HEK293T (cell line): ENCODE measurements around the gene SETSIP.
"Not testable (repeated sequence)": the region's sequence is repeated elsewhere in the genome, so short reads cannot be mapped to it uniquely, and the experiment has no call there.

Experiments
- CTCF ChIA-PET: fragments of 350-600 bp; formaldehyde crosslinking; extraction: SDS; loops from one replicate; lab custom pipeline; 2021; ENCODE audit warnings: antibody characterized with exemption, inconsistent platforms; lab: Yijun Ruan, JAX
- POLR2A ChIA-PET: fragments of 350-600 bp; formaldehyde crosslinking; extraction: SDS; loops from one replicate; lab custom pipeline; 2020; ENCODE audit warnings: antibody characterized with exemption, inconsistent platforms; lab: Yijun Ruan, JAX
- DNase-seq: peaks from one replicate; pipeline ENCODE4 v3.0.0; 2012; ENCODE audit warnings: mixed read lengths; ENCODE audit errors: extremely low spot score
- ARNT ChIP-seq: fragments of 450-650 bp; IDR thresholded peaks from 2 replicates; pipeline ENCODE4 v1.6.1; 2017; ENCODE audit warnings: mild to moderate bottlenecking
- BHLHE40 ChIP-seq: fragments of 450-650 bp; IDR thresholded peaks from 2 replicates; pipeline ENCODE4 v1.6.1; 2016; ENCODE audit warnings: mild to moderate bottlenecking, moderate library complexity, borderline replicate concordance
- CTBP1 ChIP-seq: fragments of 450-650 bp; IDR thresholded peaks from 2 replicates; pipeline ENCODE4 v1.6.1; 2016; ENCODE audit warnings: borderline replicate concordance
- ELF4 ChIP-seq: fragments of 450-650 bp; IDR thresholded peaks from 2 replicates; pipeline ENCODE4 v1.6.1; 2017; ENCODE audit warnings: antibody characterized with exemption
- FOXA1 ChIP-seq: fragments of 450-650 bp; IDR thresholded peaks from 2 replicates; pipeline ENCODE4 v1.6.1; 2016; ENCODE audit warnings: mild to moderate bottlenecking
- FOXK2 ChIP-seq: fragments of 450-650 bp; IDR thresholded peaks from 2 replicates; pipeline ENCODE4 v1.6.1; 2016; ENCODE audit warnings: mild to moderate bottlenecking
- FOXM1 ChIP-seq: fragments of 450-650 bp; IDR thresholded peaks from 2 replicates; pipeline ENCODE4 v1.6.1; 2017; ENCODE audit warnings: mild to moderate bottlenecking, borderline replicate concordance
- HDGF ChIP-seq: fragments of 450-650 bp; IDR thresholded peaks from 2 replicates; pipeline ENCODE4 v1.6.1; 2017; ENCODE audit warnings: antibody characterized with exemption, borderline replicate concordance
- L3MBTL2 ChIP-seq: fragments of 450-650 bp; conservative IDR thresholded peaks from 2 replicates; pipeline ENCODE4 v1.6.1; 2016; ENCODE audit warnings: mild to moderate bottlenecking
- LEF1 ChIP-seq: fragments of 450-650 bp; IDR thresholded peaks from 2 replicates; pipeline ENCODE4 v1.6.1; 2017; ENCODE audit warnings: mild to moderate bottlenecking, borderline replicate concordance
- NFRKB ChIP-seq: fragments of 450-650 bp; IDR thresholded peaks from 2 replicates; pipeline ENCODE4 v1.6.1; 2016; ENCODE audit warnings: mild to moderate bottlenecking, moderate library complexity
- SP1 ChIP-seq: fragments of 450-650 bp; IDR thresholded peaks from 2 replicates; pipeline ENCODE4 v1.6.1; 2017
- SUZ12 ChIP-seq: fragments of 450-650 bp; IDR thresholded peaks from 2 replicates; pipeline ENCODE4 v1.6.1; 2016; ENCODE audit warnings: mild to moderate bottlenecking
- TARDBP ChIP-seq: fragments of 450-650 bp; IDR thresholded peaks from 2 replicates; pipeline ENCODE4 v1.6.1; 2016
- ZNF384 ChIP-seq: fragments of 450-650 bp; IDR thresholded peaks from 2 replicates; pipeline ENCODE4 v1.6.1; 2016
- TF ChIP-seq, protein P1 (sequence below): fragments of 450-650 bp; IDR thresholded peaks from 2 replicates; pipeline ENCODE4 v1.6.1; 2016

Gene SETSIP

DNA sequence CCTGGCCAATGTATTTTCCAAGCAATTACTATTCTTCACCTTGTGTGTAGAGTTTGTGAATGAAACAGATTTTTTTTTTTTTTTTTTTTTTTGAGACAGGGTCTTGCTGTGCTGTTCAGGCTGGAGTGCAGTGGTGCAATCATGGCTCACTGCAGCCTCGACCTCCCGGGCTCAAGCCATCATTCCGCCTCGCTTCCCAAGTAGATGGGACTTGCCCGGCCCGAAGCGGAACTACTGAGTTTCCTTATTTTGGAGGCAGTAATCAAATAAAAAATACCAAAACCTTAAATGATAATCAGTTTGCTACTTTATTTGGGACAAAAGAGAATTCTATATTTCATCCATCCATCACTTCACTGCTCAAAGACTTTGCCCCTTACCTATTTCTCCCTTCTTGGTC is 4.2 kb upstream of the SETSIP start:
- no peak for TF ChIP-seq SUZ12
- TF ChIP-seq ARNT: no peak
- TF ChIP-seq FOXK2: no peak
- ChIA-PET POLR2A (no interaction called here), CTCF (interaction anchor here (0.5 kb wide), 1 partner anchor 11 kb away, joined by 3 read pairs; no protein-coding TSS in a partner anchor)
- no peak for DNase-seq

GRCh38 chr1:92078077-92078476 is 2.9 kb upstream of the SETSIP start:
- DNase-seq, POLR2A ChIA-PET, CTCF ChIA-PET: not testable (repeated sequence)

GRCh38 chr1:92076363-92076762 is 1.2 kb upstream of the SETSIP start:
- DNase-seq: no peak
- ChIA-PET POLR2A (no interaction called here), CTCF (no interaction called here)
- TF ChIP-seq BHLHE40: no peak
- no peak for TF ChIP-seq FOXA1
- TF ChIP-seq ARNT: no peak

- DNase-seq, POLR2A ChIA-PET: not testable (repeated sequence)
- CTCF ChIA-PET: interaction anchor here (0.6 kb wide), 1 partner anchor 76 kb away, joined by 3 read pairs; no protein-coding TSS in a partner anchor
Observed at GRCh38 chr1:92074446-92074845, 765 bp downstream of the SETSIP start.

GRCh38 chr1:92070892-92071291 is 4.3 kb downstream of the SETSIP start:
- ChIA-PET CTCF (interaction anchor here (0.6 kb wide), 1 partner anchor 1149 kb away, joined by 3 read pairs; no protein-coding TSS in a partner anchor), POLR2A (no interaction called here)
- DNase-seq: no peak
- TF ChIP-seq FOXM1 (no peak), CTBP1 (no peak), ELF4 (no peak), NFRKB (no peak), HDGF (no peak), FOXK2 (no peak), ARNT (no peak)

GRCh38 chr1:92066321-92066720 is 8.9 kb downstream of the SETSIP start:
- DNase-seq: no peak
- CTCF ChIA-PET: no interaction called here

GRCh38 chr1:92065042-92065441 is 10.2 kb downstream of the SETSIP start:
- TF ChIP-seq SP1 (no peak), HDGF (no peak), ELF4 (no peak), CTBP1 (no peak), NFRKB (no peak), BHLHE40 (no peak), FOXM1 (no peak), SUZ12 (no peak), TARDBP (no peak), ZNF384 (no peak), FOXK2 (no peak), FOXA1 (no peak), ARNT (no peak)
- TF ChIP-seq, protein P1, sequence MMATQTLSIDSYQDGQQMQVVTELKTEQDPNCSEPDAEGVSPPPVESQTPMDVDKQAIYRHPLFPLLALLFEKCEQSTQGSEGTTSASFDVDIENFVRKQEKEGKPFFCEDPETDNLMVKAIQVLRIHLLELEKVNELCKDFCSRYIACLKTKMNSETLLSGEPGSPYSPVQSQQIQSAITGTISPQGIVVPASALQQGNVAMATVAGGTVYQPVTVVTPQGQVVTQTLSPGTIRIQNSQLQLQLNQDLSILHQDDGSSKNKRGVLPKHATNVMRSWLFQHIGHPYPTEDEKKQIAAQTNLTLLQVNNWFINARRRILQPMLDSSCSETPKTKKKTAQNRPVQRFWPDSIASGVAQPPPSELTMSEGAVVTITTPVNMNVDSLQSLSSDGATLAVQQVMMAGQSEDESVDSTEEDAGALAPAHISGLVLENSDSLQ: no peak
- ChIA-PET CTCF (no interaction called here), POLR2A (no interaction called here)
- DNase-seq: peak; percentile 30

More at GRCh38 chr1:92066321-92066720, 8.9 kb downstream of the SETSIP start:
- POLR2A ChIA-PET: no interaction called here
- no peak for TF ChIP-seq SP1
- no peak for TF ChIP-seq ELF4
- TF ChIP-seq BHLHE40: no peak
- TF ChIP-seq FOXM1: no peak
- TF ChIP-seq FOXA1: no peak
- TF ChIP-seq NFRKB: no peak
- no peak for TF ChIP-seq L3MBTL2
- TF ChIP-seq, protein P1: no peak
- TF ChIP-seq ZNF384: no peak
- TF ChIP-seq FOXK2: no peak
- TF ChIP-seq HDGF: no peak

GRCh38 chr1:92051948-92052347 is 23.3 kb downstream of the SETSIP start:
- no peak for DNase-seq
- TF ChIP-seq FOXM1 (no peak), HDGF (no peak), FOXK2 (no peak), NFRKB (no peak), CTBP1 (no peak), ELF4 (no peak), BHLHE40 (no peak), TARDBP (no peak), SUZ12 (no peak), LEF1 (no peak), L3MBTL2 (no peak), SP1 (no peak)
- TF ChIP-seq, protein P1: no peak
- POLR2A ChIA-PET: no interaction called here
- CTCF ChIA-PET: interaction anchor here (0.6 to 1.0 kb wide), 2 partner anchors 18 to 564 kb away, joined by 3 read pairs; no protein-coding TSS in a partner anchor
